SK-N-DZ (cell line): Measurements from ENCODE around the gene MACIR.

Experiments
- DNase-seq: peaks from one replicate; pipeline ENCODE4 v3.0.0-alpha.2; 2015; ENCODE audit warnings: low spot score

MACIR gene

GRCh38 chr5:103291606-103292005 lies 33.0 kb downstream of the MACIR start:
- DNase-seq: no peak

GRCh38 chr5:103293099-103293498 lies 34.5 kb downstream of the MACIR start:
- no peak for DNase-seq

GRCh38 chr5:103293719-103294118 lies 35.2 kb downstream of the MACIR start:
- no peak for DNase-seq

- no peak for DNase-seq
Measured at GRCh38 chr5:103294906-103295305, 36.3 kb downstream of the MACIR start.

- no peak for DNase-seq
Measured at GRCh38 chr5:103295424-103295823, 36.9 kb downstream of the MACIR start.

GRCh38 chr5:103295871-103296270 lies 37.3 kb downstream of the MACIR start:
- no peak for DNase-seq

GRCh38 chr5:103298117-103298516 lies 39.6 kb downstream of the MACIR start:
- no peak for DNase-seq

GRCh38 chr5:103298607-103299188 lies 40.1 kb downstream of the MACIR start:
- DNase-seq: no peak

GRCh38 chr5:103305809-103306208 lies 47.2 kb downstream of the MACIR start:
- no peak for DNase-seq

- no peak for DNase-seq
Measured at GRCh38 chr5:103307470-103307869, 48.9 kb downstream of the MACIR start.

GRCh38 chr5:103308774-103309173 lies 50.2 kb downstream of the MACIR start:
- no peak for DNase-seq

GRCh38 chr5:103313056-103313455 lies 54.5 kb downstream of the MACIR start:
- DNase-seq: no peak

GRCh38 chr5:103315455-103315854 lies 56.9 kb downstream of the MACIR start:
- no peak for DNase-seq

- DNase-seq: peak; percentile 22
Measured at GRCh38 chr5:103327451-103327850, 68.9 kb downstream of the MACIR start.

GRCh38 chr5:103327893-103328292 lies 69.3 kb downstream of the MACIR start:
- no peak for DNase-seq
